Liver (tissue), 9 donors: ENCODE measurements around the gene ALDH1A1. TPM values are rescaled to one million over a fixed set of nuclear protein-coding genes. Genes with fewer than 3 reads are reported as not detected.

Experiments used
- DNase-seq: peaks from one replicate; pipeline ENCODE4 v3.0.0-alpha.2; 2017; ENCODE audit warnings: low spot score
- H3K27ac ChIP-seq, 2 donors: one replicate each; pipeline ENCODE4 v1.7.0; 2013; ENCODE audit warnings: inconsistent platforms in 2 of 2, low read length in 2 of 2, control low read depth in 1 of 2, low read depth in 1 of 2, mild to moderate bottlenecking in 1 of 2
- H3K27me3 ChIP-seq, 4 donors: one replicate each; pipeline versions ENCODE4 v1.6.1 to v1.7.0; 2013; ENCODE audit warnings: low read length in 3 of 4, inconsistent platforms in 1 of 4, mild to moderate bottlenecking in 1 of 4, moderate library complexity in 1 of 4; ENCODE audit not compliant: control insufficient read depth in 4 of 4, insufficient read depth in 4 of 4
- H3K36me3 ChIP-seq, 4 donors: one replicate each; pipeline versions ENCODE4 v1.6.1 to v1.7.0; 2013; ENCODE audit warnings: low read length in 3 of 4, mild to moderate bottlenecking in 3 of 4, low read depth in 1 of 4, moderate library complexity in 1 of 4; ENCODE audit not compliant: control insufficient read depth in 4 of 4, insufficient read depth in 3 of 4
- H3K4me1 ChIP-seq, 4 donors: one replicate each; pipeline versions ENCODE4 v1.6.1 to v1.7.0; 2013; ENCODE audit warnings: low read length in 3 of 4, mild to moderate bottlenecking in 3 of 4, moderate library complexity in 1 of 4; ENCODE audit not compliant: control insufficient read depth in 4 of 4, insufficient read depth in 4 of 4
- H3K4me3 ChIP-seq, 3 donors: one replicate each; pipeline versions ENCODE4 v1.6.1 to v1.7.0; 2013; ENCODE audit warnings: low read length in 3 of 3, control low read depth in 1 of 3, low read depth in 1 of 3, mild to moderate bottlenecking in 1 of 3
- H3K9ac ChIP-seq, 2 donors: one replicate each; pipeline ENCODE4 v1.7.0; 2013; ENCODE audit warnings: low read length in 2 of 2, mild to moderate bottlenecking in 2 of 2, moderate library complexity in 2 of 2, control low read depth in 1 of 2, low read depth in 1 of 2
- H3K9me3 ChIP-seq, 4 donors: one replicate each; pipeline versions ENCODE4 v1.6.1 to v1.7.0; 2013; ENCODE audit warnings: low read length in 3 of 4; ENCODE audit not compliant: control insufficient read depth in 4 of 4
- FOXA2 ChIP-seq: IDR thresholded peaks from 2 replicates; pipeline ENCODE4 v1.6.1; 2016; ENCODE audit warnings: antibody characterized with exemption
- HNF4A ChIP-seq, 2 donors: conservative IDR thresholded peaks; 2 replicates each; pipeline ENCODE4 v1.6.1; 2016; ENCODE audit warnings: antibody characterized with exemption in 2 of 2, mild to moderate bottlenecking in 2 of 2
- HNF4G ChIP-seq: IDR thresholded peaks from 2 replicates; pipeline ENCODE4 v1.6.1; 2016; ENCODE audit warnings: antibody characterized with exemption
- JUND ChIP-seq, 2 donors: IDR thresholded peaks; 2 replicates each; pipeline ENCODE4 v1.6.1; 2016; ENCODE audit warnings: antibody characterized with exemption in 2 of 2
- MAX ChIP-seq: IDR thresholded peaks from 2 replicates; pipeline ENCODE4 v1.6.1; 2016; ENCODE audit warnings: antibody characterized with exemption
- RAD21 ChIP-seq, 2 donors: IDR thresholded peaks; 2 replicates each; pipeline ENCODE4 v1.6.1; 2016; ENCODE audit warnings: antibody characterized with exemption in 2 of 2, mild to moderate bottlenecking in 2 of 2
- SP1 ChIP-seq: IDR thresholded peaks from 2 replicates; pipeline ENCODE4 v1.6.1; 2018; ENCODE audit warnings: antibody characterized with exemption, mild to moderate bottlenecking
- TAF1 ChIP-seq: conservative IDR thresholded peaks from 2 replicates; pipeline ENCODE4 v1.6.1; 2016; ENCODE audit warnings: antibody characterized with exemption, mild to moderate bottlenecking
- ZBTB33 ChIP-seq: IDR thresholded peaks from 2 replicates; pipeline ENCODE4 v1.6.1; 2016; ENCODE audit warnings: antibody characterized with exemption
- WGBS: extraction: QIAGEN DNeasy Blood & Tissue Kit; methylation state at CpG from one replicate; pipeline ENCODE4 v1.1.7; 2013; 5-methylcytosine and 5-hydroxymethylcytosine counted together
- polyA plus RNA-seq, 2 donors: library from polyadenylated mRNA; stranded (reverse) in 1 of 2; unstranded in 1 of 2; fragments of 200-250 nt in 1 of 2; fragments of >200 nt in 1 of 2; fragmentation: Nextera tagmentation in 1 of 2; extraction: Ambion mirVana in 1 of 2; gene quantifications; one replicate each; pipeline versions ENCODE4 v1.2.1 to v1.2.3, GENCODE V29; 2013 to 2015
- total RNA-seq, 2 donors: library from RNA; depleted of rRNA; stranded (reverse); fragments of >200 nt; gene quantifications; one replicate each; pipeline ENCODE4 v1.2.3, GENCODE V29; 2014
- donor health status: healthy.
- donor health status: healthy.
- donor health status: healthy.
- donor health status: healthy.
- donor health status: healthy.

Gene ALDH1A1
- total and polyA plus RNA-seq, 4 donors: 118 to 433 (median 193) TPM

GRCh38 chr9:72923077-72923476 lies 29.8 kb downstream of the ALDH1A1 start:
- DNase-seq: no peak
- no peaks in the 10 kb centered on the region for H3K9me3 ChIP-seq
- no peak overlapping the region for H3K27ac ChIP-seq
- WGBS: 96% methylated on average over 1 of the region's 1 CpG
- H3K4me3 ChIP-seq: no peak overlapping the region
- H3K4me1 ChIP-seq: peaks cover 4 to 15% (median 7%) of the 10 kb centered on the region in 4 donors
- H3K36me3 ChIP-seq: peaks cover 6 to 61% (median 26%) of the 10 kb centered on the region in 4 donors
- no peaks in the 10 kb centered on the region for H3K27me3 ChIP-seq
- no peak for TF ChIP-seq RAD21 (IDR thresholded peaks at IDR 0.05)
- TF ChIP-seq JUND (IDR thresholded peaks at IDR 0.05): no peak
- no peak for TF ChIP-seq ZBTB33
- TF ChIP-seq MAX: no peak
- no peak overlapping the region for H3K9ac ChIP-seq

GRCh38 chr9:72921888-72922654 lies 30.8 kb downstream of the ALDH1A1 start:
- no peak overlapping the region for H3K4me3 ChIP-seq
- H3K36me3 ChIP-seq: peaks cover 6 to 62% (median 24%) of the 10 kb centered on the region in 4 donors
- H3K4me1 ChIP-seq: peaks cover 4 to 15% (median 7%) of the 10 kb centered on the region in 4 donors
- no peaks in the 10 kb centered on the region for H3K9me3 ChIP-seq
- H3K9ac ChIP-seq: no peak overlapping the region
- no peak for TF ChIP-seq RAD21 (IDR thresholded peaks at IDR 0.05)
- TF ChIP-seq HNF4A (conservative IDR thresholded peaks at IDR 0.05): no peak
- TF ChIP-seq TAF1: no peak
- no peak for TF ChIP-seq HNF4G
- TF ChIP-seq ZBTB33: no peak
- H3K27ac ChIP-seq: no peak overlapping the region
- 91% methylated on average over 5 of the region's 5 CpGs for WGBS
- H3K27me3 ChIP-seq: no peaks in the 10 kb centered on the region
- DNase-seq: no peak

- WGBS: 89% methylated on average over 4 of the region's 4 CpGs
- no peaks in the 10 kb centered on the region for H3K9me3 ChIP-seq
- no peak overlapping the region for H3K27ac ChIP-seq
- H3K36me3 ChIP-seq: peaks cover 6 to 71% (median 36%) of the 10 kb centered on the region in 4 donors
- H3K9ac ChIP-seq: no peak overlapping the region
- H3K4me3 ChIP-seq: no peak overlapping the region
- H3K27me3 ChIP-seq: no peaks in the 10 kb centered on the region
- H3K4me1 ChIP-seq: no peaks in the 10 kb centered on the region
- no peak for DNase-seq
- TF ChIP-seq FOXA2 (no peak), SP1 (no peak)
Observed at GRCh38 chr9:72919246-72919945, 33.5 kb downstream of the ALDH1A1 start.
